ENCODE measurements around the gene RCN1. TPM values are rescaled to one million over a fixed set of nuclear protein-coding genes. Genes with fewer than 3 reads are reported as not detected.

Gene RCN1
- total RNA-seq, 1 donor, result 405 TPM

GRCh38 chr11:32153747-32154146 is 62.9 kb downstream of the RCN1 start:
- TF ChIP-seq CTCF (IDR thresholded peaks at IDR 0.05; ENCODE audit: extremely low read depth, low read depth, low read length), result no peak
- Histone ChIP-seq H2AFZ (ENCODE audit: low read length) (no peak overlapping the region), H3K4me3 (ENCODE audit: insufficient read depth, low read length) (no peak overlapping the region), H3K4me1 (ENCODE audit: insufficient read depth, low read length) (peaks cover 10% of the 10 kb centered on the region), H4K20me1 (ENCODE audit: insufficient read depth, low read length) (no peaks in the 10 kb centered on the region), H3K27ac (ENCODE audit: low read depth, low read length) (no peak overlapping the region), H3K4me2 (ENCODE audit: insufficient read depth, low read length) (no peak overlapping the region), H3K9me3 (ENCODE audit: low read depth, low read length) (no peaks in the 10 kb centered on the region), H3K27me3 (ENCODE audit: insufficient read depth, low read length) (peaks cover 4% of the 10 kb centered on the region), H3K79me2 (ENCODE audit: insufficient read depth, low read length) (no peaks in the 10 kb centered on the region), H3K36me3 (ENCODE audit: insufficient read depth, low read length) (no peaks in the 10 kb centered on the region)
- no peak for DNase-seq (ENCODE audit: insufficient read length, low spot score, missing footprints)

- Histone ChIP-seq H3K4me1 (ENCODE audit: insufficient read depth, low read length) (peaks cover 5% of the 10 kb centered on the region), H3K27me3 (ENCODE audit: insufficient read depth, low read length) (peaks cover 4% of the 10 kb centered on the region), H2AFZ (ENCODE audit: low read length) (no peak overlapping the region), H3K27ac (ENCODE audit: low read depth, low read length) (no peak overlapping the region), H3K4me2 (ENCODE audit: insufficient read depth, low read length) (no peak overlapping the region), H3K79me2 (ENCODE audit: insufficient read depth, low read length) (no peaks in the 10 kb centered on the region), H4K20me1 (ENCODE audit: insufficient read depth, low read length) (no peaks in the 10 kb centered on the region), H3K4me3 (ENCODE audit: insufficient read depth, low read length) (no peak overlapping the region), H3K36me3 (ENCODE audit: insufficient read depth, low read length) (no peaks in the 10 kb centered on the region), H3K9me3 (ENCODE audit: low read depth, low read length) (no peaks in the 10 kb centered on the region)
- DNase-seq (ENCODE audit: insufficient read length, low spot score, missing footprints), result no peak
- peak; percentile 20 for TF ChIP-seq CTCF (IDR thresholded peaks at IDR 0.05; ENCODE audit: extremely low read depth, low read depth, low read length)
Observed at GRCh38 chr11:32154275-32154674, 63.4 kb downstream of the RCN1 start.

Small RNA genes lying within 50 kb of the gene (small RNA-seq; reads per million reads assigned to genes)
- not detected for gene RF00012
